Measurements from ENCODE around the gene CTSE.

DNA sequence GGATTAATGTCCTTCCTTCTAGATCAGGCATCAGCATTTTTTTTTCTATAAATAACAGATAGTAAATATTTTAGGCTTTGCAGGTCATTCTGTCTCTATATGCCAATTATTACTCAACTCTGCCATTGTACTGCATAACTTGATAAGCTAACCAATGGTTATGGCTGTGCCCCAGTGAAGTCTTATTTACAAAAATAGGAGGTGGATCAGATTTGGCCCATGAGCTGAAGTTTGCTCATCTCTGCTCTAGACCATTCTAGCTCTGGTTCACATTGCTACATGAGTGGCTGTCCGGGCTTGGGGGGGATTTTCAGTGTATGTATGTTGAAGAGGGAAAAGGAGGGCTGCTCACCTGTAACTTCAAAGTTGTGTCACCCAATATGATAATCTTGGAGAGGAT lies 30.6 kb downstream of the CTSE start:
- TF ChIP-seq, protein P1, sequence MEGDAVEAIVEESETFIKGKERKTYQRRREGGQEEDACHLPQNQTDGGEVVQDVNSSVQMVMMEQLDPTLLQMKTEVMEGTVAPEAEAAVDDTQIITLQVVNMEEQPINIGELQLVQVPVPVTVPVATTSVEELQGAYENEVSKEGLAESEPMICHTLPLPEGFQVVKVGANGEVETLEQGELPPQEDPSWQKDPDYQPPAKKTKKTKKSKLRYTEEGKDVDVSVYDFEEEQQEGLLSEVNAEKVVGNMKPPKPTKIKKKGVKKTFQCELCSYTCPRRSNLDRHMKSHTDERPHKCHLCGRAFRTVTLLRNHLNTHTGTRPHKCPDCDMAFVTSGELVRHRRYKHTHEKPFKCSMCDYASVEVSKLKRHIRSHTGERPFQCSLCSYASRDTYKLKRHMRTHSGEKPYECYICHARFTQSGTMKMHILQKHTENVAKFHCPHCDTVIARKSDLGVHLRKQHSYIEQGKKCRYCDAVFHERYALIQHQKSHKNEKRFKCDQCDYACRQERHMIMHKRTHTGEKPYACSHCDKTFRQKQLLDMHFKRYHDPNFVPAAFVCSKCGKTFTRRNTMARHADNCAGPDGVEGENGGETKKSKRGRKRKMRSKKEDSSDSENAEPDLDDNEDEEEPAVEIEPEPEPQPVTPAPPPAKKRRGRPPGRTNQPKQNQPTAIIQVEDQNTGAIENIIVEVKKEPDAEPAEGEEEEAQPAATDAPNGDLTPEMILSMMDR (IDR thresholded peaks at IDR 0.05): no peak
- no peak for TF ChIP-seq EZH2 (IDR thresholded peaks at IDR 0.05; ENCODE audit: borderline replicate concordance, insufficient read depth, low read depth, low read length, poor library complexity, severe bottlenecking)

Data from B cell (primary cell).